Neuron (in vitro differentiated cells): ENCODE results near the gene IQCF6.

Experiments used
- H2AFZ ChIP-seq: one replicate; pipeline ENCODE4 v1.6.1; 2013; ENCODE audit warnings: low read depth, mild to moderate bottlenecking, inconsistent platforms, low read length, moderate library complexity
- H3K27me3 ChIP-seq: one replicate; pipeline ENCODE4 v1.6.1; 2013; ENCODE audit warnings: low read length; ENCODE audit not compliant: insufficient read depth
- H3K36me3 ChIP-seq: one replicate; pipeline ENCODE4 v1.6.1; 2013; ENCODE audit warnings: low read length; ENCODE audit not compliant: insufficient read depth
- H3K4me1 ChIP-seq: one replicate; pipeline ENCODE4 v1.6.1; 2013; ENCODE audit warnings: low read length; ENCODE audit not compliant: insufficient read depth
- H3K4me3 ChIP-seq: 2 replicates; pipeline ENCODE4 v1.5.1; 2013; ENCODE audit warnings: mild to moderate bottlenecking, low read length, moderate library complexity
- H3K9me3 ChIP-seq: one replicate; pipeline ENCODE4 v1.6.1; 2013; ENCODE audit warnings: low read length

The IQCF6 gene

GRCh38 chr3:51779137-51779536 is at the start of gene IQCF6:
TSS of gene IQCF6 (minus strand) at chr3:51779237. CDS start at chr3:51779224, 13 bp downstream.
- Histone ChIP-seq H2AFZ (no peak within 1 kb of the TSS), H3K4me1 (no peaks in the 10 kb centered on the region), H3K27me3 (peaks cover 4% of the 10 kb centered on the region), H3K36me3 (no peaks in the 10 kb centered on the region), H3K9me3 (no peaks in the 10 kb centered on the region), H3K4me3 (no peak within 1 kb of the TSS)

- Histone ChIP-seq H3K27me3 (no peaks in the 10 kb centered on the region), H3K36me3 (no peaks in the 10 kb centered on the region), H3K9me3 (peaks cover 4% of the 10 kb centered on the region), H3K4me1 (no peaks in the 10 kb centered on the region), H2AFZ (no peak overlapping the region), H3K4me3 (no peak overlapping the region)
Measured at GRCh38 chr3:51828297-51828696, 49.3 kb upstream of the IQCF6 start.

GRCh38 chr3:51819709-51820406 is 40.8 kb upstream of the IQCF6 start:
- no peaks in the 10 kb centered on the region for H3K4me1 ChIP-seq
- no peaks in the 10 kb centered on the region for H3K36me3 ChIP-seq

GRCh38 chr3:51819151-51819550 is 40.1 kb upstream of the IQCF6 start:
- H3K4me3 ChIP-seq = no peak overlapping the region
- no peaks in the 10 kb centered on the region for H3K36me3 ChIP-seq
- peaks cover 23% of the 10 kb centered on the region for H3K27me3 ChIP-seq
- H2AFZ ChIP-seq = no peak overlapping the region
- H3K4me1 ChIP-seq = no peaks in the 10 kb centered on the region
- no peaks in the 10 kb centered on the region for H3K9me3 ChIP-seq

More at GRCh38 chr3:51819709-51820406, 40.8 kb upstream of the IQCF6 start:
- H2AFZ ChIP-seq = no peak overlapping the region
- H3K27me3 ChIP-seq = peaks cover 16% of the 10 kb centered on the region
- no peak overlapping the region for H3K4me3 ChIP-seq
- no peaks in the 10 kb centered on the region for H3K9me3 ChIP-seq

GRCh38 chr3:51817375-51817774 is 38.3 kb upstream of the IQCF6 start:
- H3K4me3 ChIP-seq = no peak overlapping the region
- H3K9me3 ChIP-seq = no peaks in the 10 kb centered on the region
- no peak overlapping the region for H2AFZ ChIP-seq
- H3K36me3 ChIP-seq = no peaks in the 10 kb centered on the region
- no peaks in the 10 kb centered on the region for H3K4me1 ChIP-seq
- H3K27me3 ChIP-seq = peaks cover 36% of the 10 kb centered on the region

GRCh38 chr3:51816723-51817122 is 37.7 kb upstream of the IQCF6 start:
- H2AFZ ChIP-seq = no peak overlapping the region
- H3K4me3 ChIP-seq = no peak overlapping the region
- H3K36me3 ChIP-seq = no peaks in the 10 kb centered on the region
- H3K27me3 ChIP-seq = peaks cover 36% of the 10 kb centered on the region
- no peaks in the 10 kb centered on the region for H3K4me1 ChIP-seq
- H3K9me3 ChIP-seq = no peaks in the 10 kb centered on the region

- H2AFZ ChIP-seq = no peak overlapping the region
- H3K4me3 ChIP-seq = no peak overlapping the region
- no peaks in the 10 kb centered on the region for H3K9me3 ChIP-seq
- no peaks in the 10 kb centered on the region for H3K36me3 ChIP-seq
- peaks cover 41% of the 10 kb centered on the region for H3K27me3 ChIP-seq
- no peaks in the 10 kb centered on the region for H3K4me1 ChIP-seq
Measured at GRCh38 chr3:51815614-51816013, 36.6 kb upstream of the IQCF6 start.

GRCh38 chr3:51814034-51814433 is 35.0 kb upstream of the IQCF6 start:
- Histone ChIP-seq H3K4me1 (no peaks in the 10 kb centered on the region), H3K4me3 (no peak overlapping the region), H3K36me3 (no peaks in the 10 kb centered on the region), H3K9me3 (no peaks in the 10 kb centered on the region), H2AFZ (no peak overlapping the region), H3K27me3 (peaks cover 46% of the 10 kb centered on the region)

- Histone ChIP-seq H3K36me3 (no peaks in the 10 kb centered on the region), H3K9me3 (no peaks in the 10 kb centered on the region), H3K4me3 (no peak overlapping the region), H2AFZ (no peak overlapping the region), H3K27me3 (peaks cover 46% of the 10 kb centered on the region), H3K4me1 (no peaks in the 10 kb centered on the region)
Measured at GRCh38 chr3:51813539-51813938, 34.5 kb upstream of the IQCF6 start.

- H2AFZ ChIP-seq = no peak overlapping the region
- no peaks in the 10 kb centered on the region for H3K36me3 ChIP-seq
- H3K4me3 ChIP-seq = no peak overlapping the region
- H3K27me3 ChIP-seq = peaks cover 27% of the 10 kb centered on the region
- no peaks in the 10 kb centered on the region for H3K9me3 ChIP-seq
- no peaks in the 10 kb centered on the region for H3K4me1 ChIP-seq
Measured at GRCh38 chr3:51808934-51809333, 29.9 kb upstream of the IQCF6 start.

GRCh38 chr3:51802106-51802703 is 23.2 kb upstream of the IQCF6 start:
- no peaks in the 10 kb centered on the region for H3K36me3 ChIP-seq
- no peak overlapping the region for H2AFZ ChIP-seq
- no peak overlapping the region for H3K4me3 ChIP-seq
- H3K27me3 ChIP-seq = peaks cover 17% of the 10 kb centered on the region
- H3K9me3 ChIP-seq = no peaks in the 10 kb centered on the region
- H3K4me1 ChIP-seq = peaks cover 35% of the 10 kb centered on the region

- Histone ChIP-seq H3K9me3 (no peaks in the 10 kb centered on the region), H3K27me3 (peaks cover 27% of the 10 kb centered on the region), H3K4me3 (no peak overlapping the region)
Measured at GRCh38 chr3:51800750-51801125, 21.7 kb upstream of the IQCF6 start.

GRCh38 chr3:51799879-51800749 is 21.1 kb upstream of the IQCF6 start:
- Histone ChIP-seq H3K4me3 (no peak overlapping the region), H3K9me3 (no peaks in the 10 kb centered on the region), H3K27me3 (peaks cover 29% of the 10 kb centered on the region), H3K36me3 (no peaks in the 10 kb centered on the region), H2AFZ (no peak overlapping the region), H3K4me1 (peaks cover 35% of the 10 kb centered on the region)

More at GRCh38 chr3:51800750-51801125, 21.7 kb upstream of the IQCF6 start:
- H3K36me3 ChIP-seq = no peaks in the 10 kb centered on the region
- no peak overlapping the region for H2AFZ ChIP-seq
- H3K4me1 ChIP-seq = peaks cover 35% of the 10 kb centered on the region
